ENCODE measurements around the gene SFTPB.

- TF ChIP-seq NR2C2 (CRISPR knock-in tag; IDR thresholded peaks at IDR 0.05) (no peak), FOXK1 (CRISPR knock-in tag; IDR thresholded peaks at IDR 0.05) (no peak), ESRRA (CRISPR knock-in tag; IDR thresholded peaks at IDR 0.05; ENCODE audit: borderline replicate concordance) (no peak), CTCF (IDR thresholded peaks at IDR 0.05) (no peak)
These were observed 24.1 kb upstream of the SFTPB start for GRCh38 chr2:85692039-85692645.
